ENCODE data around the gene MYDGF.

Gene MYDGF

GRCh38 chr19:4618019-4618418, 52.1 kb downstream of the MYDGF start:
- in situ Hi-C loops (cut with HindIII; ENCODE audit: low sequenced_read_pairs) = no loop called here
- TF ChIP-seq, protein P1, sequence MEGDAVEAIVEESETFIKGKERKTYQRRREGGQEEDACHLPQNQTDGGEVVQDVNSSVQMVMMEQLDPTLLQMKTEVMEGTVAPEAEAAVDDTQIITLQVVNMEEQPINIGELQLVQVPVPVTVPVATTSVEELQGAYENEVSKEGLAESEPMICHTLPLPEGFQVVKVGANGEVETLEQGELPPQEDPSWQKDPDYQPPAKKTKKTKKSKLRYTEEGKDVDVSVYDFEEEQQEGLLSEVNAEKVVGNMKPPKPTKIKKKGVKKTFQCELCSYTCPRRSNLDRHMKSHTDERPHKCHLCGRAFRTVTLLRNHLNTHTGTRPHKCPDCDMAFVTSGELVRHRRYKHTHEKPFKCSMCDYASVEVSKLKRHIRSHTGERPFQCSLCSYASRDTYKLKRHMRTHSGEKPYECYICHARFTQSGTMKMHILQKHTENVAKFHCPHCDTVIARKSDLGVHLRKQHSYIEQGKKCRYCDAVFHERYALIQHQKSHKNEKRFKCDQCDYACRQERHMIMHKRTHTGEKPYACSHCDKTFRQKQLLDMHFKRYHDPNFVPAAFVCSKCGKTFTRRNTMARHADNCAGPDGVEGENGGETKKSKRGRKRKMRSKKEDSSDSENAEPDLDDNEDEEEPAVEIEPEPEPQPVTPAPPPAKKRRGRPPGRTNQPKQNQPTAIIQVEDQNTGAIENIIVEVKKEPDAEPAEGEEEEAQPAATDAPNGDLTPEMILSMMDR (IDR thresholded peaks at IDR 0.05; ENCODE audit: low read depth, low read length) = no peak
- H3K4me3 ChIP-seq (ENCODE audit: low read depth, low read length) = no peak overlapping the region
- DNase-seq (ENCODE audit: low read depth, low spot score) = no peak

DNA sequence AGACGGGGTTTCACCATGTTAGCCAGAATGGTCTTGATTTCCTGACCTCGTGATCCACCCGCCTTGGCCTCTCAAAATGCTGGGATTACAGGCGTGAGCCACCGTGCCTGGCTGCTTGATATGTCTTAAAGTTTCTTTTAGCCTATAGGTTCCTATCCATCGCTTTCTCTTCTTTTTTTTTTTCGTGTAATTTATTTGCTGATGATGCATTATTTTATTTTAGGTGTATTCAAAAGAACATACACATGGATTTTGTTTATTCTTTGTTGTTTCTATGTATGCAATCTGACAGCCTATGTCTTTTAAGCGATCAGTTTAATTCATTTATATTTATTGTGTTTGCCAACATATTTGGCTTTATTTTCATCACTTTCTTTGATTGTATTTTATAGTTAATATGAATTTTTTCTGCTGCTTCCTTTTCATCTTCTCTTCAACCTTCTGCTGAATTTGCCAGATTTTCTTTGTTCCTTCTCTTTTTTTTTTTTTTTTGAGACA, 56.8 kb downstream of the MYDGF start:
- TF ChIP-seq, protein P1 (IDR thresholded peaks at IDR 0.05; ENCODE audit: low read depth, low read length) = no peak
- in situ Hi-C loops (cut with HindIII; ENCODE audit: low sequenced_read_pairs) = no loop called here
- no peak for DNase-seq (ENCODE audit: low read depth, low spot score)
- H3K4me3 ChIP-seq (ENCODE audit: low read depth, low read length) = no peak overlapping the region

- in situ Hi-C loops (cut with HindIII; ENCODE audit: low sequenced_read_pairs) = no loop called here
Observed at GRCh38 chr19:4609878-4610511, 60.1 kb downstream of the MYDGF start.

More at GRCh38 chr19:4609878-4610511, 60.1 kb downstream of the MYDGF start:
- DNase-seq (ENCODE audit: low read depth, low spot score) = no peak
- no peak overlapping the region for H3K4me3 ChIP-seq (ENCODE audit: low read depth, low read length)
- TF ChIP-seq, protein P1 (IDR thresholded peaks at IDR 0.05; ENCODE audit: low read depth, low read length) = peak; percentile 6
